IMR-90 (cell line): ENCODE data around the gene ACKR2. TPM values are rescaled to one million over a fixed set of nuclear protein-coding genes. Genes with fewer than 3 reads are reported as not detected.

Source experiments
- ATAC-seq: fragments of 200-7000 bp; cut with Tn5 transposase; 2 replicates; pipeline ENCODE4 v1.9.1; 2020; ENCODE audit warnings: low read depth, mild to moderate bottlenecking, moderate library complexity
- BruUV-seq: library from RNA; stranded (reverse); fragments of 400-500 nt; replicated peaks from 2 replicates; lab custom pipeline; 2021; lab: Mats Ljungman, UMichigan
- CTCF ChIA-PET: fragments of 300-600 bp; formaldehyde crosslinking; extraction: SDS; loops from one replicate; lab custom pipeline; 2021; ENCODE audit warnings: antibody characterized with exemption; lab: Yijun Ruan, JAX
- POLR2A ChIA-PET: fragments of 300-600 bp; sonication (Branson Sonifier 250); formaldehyde crosslinking; loops from one replicate; lab custom pipeline; 2022; ENCODE audit warnings: antibody characterized with exemption; ENCODE audit not compliant: unreplicated experiment; lab: Charles Lee
- DNase-seq: peaks from one replicate; pipeline ENCODE4 v3.0.0; 2013
- H2AFZ ChIP-seq: replicated peaks from 2 replicates; pipeline ENCODE3; 2013; ENCODE audit warnings: low read length, mild to moderate bottlenecking; ENCODE audit not compliant: poor library complexity
- H2AK5ac ChIP-seq: 2 replicates; pipeline ENCODE4 v1.6.1; 2013; ENCODE audit warnings: low read depth, low read length, inconsistent platforms
- H2AK9ac ChIP-seq: replicated peaks from 2 replicates; pipeline ENCODE3; 2013; ENCODE audit warnings: mild to moderate bottlenecking, low read depth, low read length, moderate library complexity; ENCODE audit not compliant: poor library complexity
- H2BK120ac ChIP-seq: 2 replicates; pipeline ENCODE4 v1.6.1; 2013; ENCODE audit warnings: low read depth, low read length, inconsistent platforms
- H2BK15ac ChIP-seq: 3 replicates; pipeline ENCODE4 v1.6.1; 2013; ENCODE audit warnings: low read depth, low read length, inconsistent platforms
- H2BK20ac ChIP-seq: 2 replicates; pipeline ENCODE4 v1.6.1; 2013; ENCODE audit warnings: low read depth, mild to moderate bottlenecking, inconsistent platforms, low read length, moderate library complexity
- H2BK5ac ChIP-seq: 2 replicates; pipeline ENCODE4 v1.6.1; 2013; ENCODE audit warnings: mild to moderate bottlenecking, low read depth, low read length, inconsistent platforms; ENCODE audit not compliant: poor library complexity, severe bottlenecking
- H3K14ac ChIP-seq: replicated peaks from 2 replicates; pipeline ENCODE4 v1.6.1; 2013; ENCODE audit warnings: low read depth, low read length, inconsistent platforms
- H3K18ac ChIP-seq: 2 replicates; pipeline ENCODE4 v1.6.1; 2013; ENCODE audit warnings: low read depth, low read length, control low read depth
- H3K23ac ChIP-seq: 2 replicates; pipeline ENCODE4 v1.6.1; 2013; ENCODE audit warnings: low read depth, low read length, inconsistent platforms
- H3K27ac ChIP-seq: 2 replicates; pipeline ENCODE4 v1.5.1; 2013; ENCODE audit warnings: mild to moderate bottlenecking, control low read depth, low read length; ENCODE audit not compliant: insufficient read depth
- H3K27me3 ChIP-seq: 2 replicates; pipeline ENCODE4 v1.6.1; 2013; ENCODE audit warnings: low read length; ENCODE audit not compliant: control insufficient read depth, insufficient read depth
- H3K36me3 ChIP-seq: 2 replicates; pipeline ENCODE4 v1.6.1; 2013; ENCODE audit warnings: low read length, mixed read lengths; ENCODE audit not compliant: control insufficient read depth, insufficient read depth
- H3K4ac ChIP-seq: 2 replicates; pipeline ENCODE4 v1.6.1; 2013; ENCODE audit warnings: low read depth, low read length, inconsistent platforms
- H3K4me1 ChIP-seq: 2 replicates; pipeline ENCODE4 v1.6.1; 2013; ENCODE audit warnings: low read length, mixed read lengths; ENCODE audit not compliant: control insufficient read depth, insufficient read depth
- H3K4me2 ChIP-seq: 2 replicates; pipeline ENCODE4 v1.6.1; 2013; ENCODE audit warnings: low read depth, mild to moderate bottlenecking, control low read depth, low read length, moderate library complexity
- H3K4me3 ChIP-seq: 2 replicates; pipeline ENCODE4 v1.5.1; 2013; ENCODE audit warnings: low read depth, mild to moderate bottlenecking, control low read depth, low read length, moderate library complexity; ENCODE audit not compliant: insufficient read depth
- H3K56ac ChIP-seq: 2 replicates; pipeline ENCODE4 v1.6.1; 2013; ENCODE audit warnings: low read length, inconsistent platforms; ENCODE audit not compliant: insufficient read depth; ENCODE audit errors: extremely low read depth
- H3K79me1 ChIP-seq, 2 experiments: 2 replicates each; pipeline ENCODE4 v1.6.1; 2013; ENCODE audit warnings: low read length in 2 of 2, inconsistent platforms in 1 of 2, low read depth in 1 of 2
- H3K9ac ChIP-seq: 2 replicates; pipeline ENCODE4 v1.6.1; 2013; ENCODE audit warnings: low read depth, low read length, control low read depth
- H3K9me1 ChIP-seq: 2 replicates; pipeline ENCODE4 v1.6.1; 2013; ENCODE audit warnings: low read length, inconsistent platforms; ENCODE audit not compliant: insufficient read depth
- H3K9me3 ChIP-seq: 2 replicates; pipeline ENCODE4 v1.6.1; 2013; ENCODE audit warnings: low read length; ENCODE audit not compliant: control insufficient read depth, insufficient read depth
- H4K20me1 ChIP-seq: 2 replicates; pipeline ENCODE4 v1.6.1; 2013; ENCODE audit warnings: low read length, inconsistent platforms; ENCODE audit not compliant: insufficient read depth
- H4K5ac ChIP-seq: 2 replicates; pipeline ENCODE4 v1.6.1; 2013; ENCODE audit warnings: mild to moderate bottlenecking, low read depth, low read length, control low read depth
- H4K8ac ChIP-seq, 2 experiments: 2 replicates each; pipeline ENCODE4 v1.6.1; 2013; ENCODE audit warnings: low read depth in 2 of 2, low read length in 2 of 2, control low read depth in 1 of 2, inconsistent platforms in 1 of 2
- H4K91ac ChIP-seq: 2 replicates; pipeline ENCODE4 v1.6.1; 2013; ENCODE audit warnings: low read depth, low read length, inconsistent platforms; ENCODE audit not compliant: insufficient read depth
- BHLHE40 ChIP-seq: fragments of 150-350 bp; IDR thresholded peaks from 2 replicates; pipeline ENCODE4 v1.6.1; 2016; ENCODE audit warnings: mild to moderate bottlenecking, low read depth, low read length
- CHD1 ChIP-seq: IDR thresholded peaks from 2 replicates; pipeline ENCODE4 v1.6.1; 2012; ENCODE audit warnings: low read depth, low read length, improper control_type of control experiment
- FOS ChIP-seq: fragments of 150-350 bp; IDR thresholded peaks from 2 replicates; pipeline ENCODE4 v1.6.1; 2016; ENCODE audit warnings: low read depth, low read length
- MAFK ChIP-seq: IDR thresholded peaks from 2 replicates; pipeline ENCODE4 v1.6.1; 2012; ENCODE audit warnings: low read depth, low read length, improper control_type of control experiment
- MXI1 ChIP-seq: IDR thresholded peaks from 2 replicates; pipeline ENCODE4 v1.6.1; 2012; ENCODE audit warnings: low read depth, mild to moderate bottlenecking, low read length, moderate library complexity, borderline replicate concordance
- SMC3 ChIP-seq: fragments of 150-350 bp; IDR thresholded peaks from 2 replicates; pipeline ENCODE4 v1.6.1; 2016; ENCODE audit warnings: low read depth, mild to moderate bottlenecking, antibody characterized with exemption, low read length, moderate library complexity
- USF2 ChIP-seq: fragments of 150-350 bp; IDR thresholded peaks from 2 replicates; pipeline ENCODE4 v1.6.1; 2017; ENCODE audit warnings: mild to moderate bottlenecking, antibody characterized with exemption, low read length, low read depth
- WGBS, 2 experiments: methylation state at CpG; one replicate each; pipeline versions ENCODE4 v1.1.5 to v1.1.7; 2013; ENCODE audit warnings: missing lambda C conversion rate in 2 of 2; ENCODE audit not compliant: insufficient read length in 1 of 2; ENCODE audit errors: extremely low coverage in 2 of 2; 5-methylcytosine and 5-hydroxymethylcytosine counted together
- dilution Hi-C: fragments of 300-500 bp; cut with HindIII; formaldehyde crosslinking; loops from one replicate; pipeline ENCODE4 v1.14.3; 2018; ENCODE audit warnings: low sequenced_read_pairs; ENCODE audit not compliant: unreplicated experiment
- in situ Hi-C: fragments of 300-500 bp; cut with MboI; formaldehyde crosslinking; loops from 3 replicates; pipeline ENCODE4 v1.14.3; 2019; ENCODE audit warnings: low sequenced_read_pairs, inconsistent platforms, mixed read lengths
- intact Hi-C: fragments of 100-400 bp; cut with micrococcal nuclease; formaldehyde crosslinking; loops from 2 replicates; pipeline ENCODE4 v1.10.0; 2022
- polyA plus RNA-seq, 3 experiments: library from polyadenylated mRNA; depleted of rRNA; stranded (reverse); fragments of >200 nt; gene quantifications; 2 replicates each; pipeline ENCODE4 v1.2.3, GENCODE V29; 2012; ENCODE audit warnings: low replicate concordance in 1 of 3
- total RNA-seq: library from RNA; depleted of rRNA; stranded (reverse); fragments of >200 nt; gene quantifications from 2 replicates; pipeline ENCODE4 v1.2.3, GENCODE V29; 2012

ACKR2 gene
- total and polyA plus RNA-seq, 2 of the 4 experiments (the other 2 are of a cell fraction) = 0.10 TPM; not detected in 1

- intact Hi-C loops = no loop called here
- no peak overlapping the region for H2AK5ac ChIP-seq
- no peaks in the 10 kb centered on the region for H3K79me1 ChIP-seq
- no peak overlapping the region for H3K9ac ChIP-seq
- no TSS peak for BruUV-seq
- H3K36me3 ChIP-seq = no peaks in the 10 kb centered on the region
- H3K56ac ChIP-seq = no peak overlapping the region
- H4K5ac ChIP-seq = no peak overlapping the region
- no peak overlapping the region for H4K91ac ChIP-seq
- no peak overlapping the region for H3K4ac ChIP-seq
- H3K14ac ChIP-seq = no peak overlapping the region
- H3K4me3 ChIP-seq = no peak overlapping the region
- 75% methylated on average over 2 of the region's 4 CpGs; no CpG with 5 or more reads in 1 of the 2 experiments for WGBS, 2 experiments
- H3K4me1 ChIP-seq = no peaks in the 10 kb centered on the region
- H4K20me1 ChIP-seq = no peaks in the 10 kb centered on the region
- ATAC-seq = no peak
- ChIA-PET CTCF (interaction anchor here (0.7 kb wide), 1 partner anchor 821 kb away, joined by 3 read pairs; no protein-coding TSS in a partner anchor), POLR2A (no interaction called here)
- H3K9me3 ChIP-seq = no peaks in the 10 kb centered on the region
- no peaks in the 10 kb centered on the region for H3K9me1 ChIP-seq
- no peak overlapping the region for H2BK120ac ChIP-seq
- peak overlapping the region; percentile 82 for H2AFZ ChIP-seq
- no peak overlapping the region for H2BK20ac ChIP-seq
- H4K8ac ChIP-seq = no peak overlapping the region
- peak overlapping the region; percentile 39; the same call in 1 of the 2 replicates for H3K4me2 ChIP-seq
- no peak overlapping the region for H2AK9ac ChIP-seq
- no peak overlapping the region for H3K18ac ChIP-seq
- H3K27ac ChIP-seq = no peak overlapping the region
- in situ Hi-C loops = no loop called here
- H3K27me3 ChIP-seq = peaks cover 13% of the 10 kb centered on the region
- no peak for DNase-seq
- H2BK5ac ChIP-seq = no peak overlapping the region
- no peak overlapping the region for H3K23ac ChIP-seq
- no peak for TF ChIP-seq USF2
- no peak for TF ChIP-seq SMC3
- no peak for TF ChIP-seq FOS
- TF ChIP-seq MAFK = no peak
- no peak for TF ChIP-seq CHD1
- TF ChIP-seq MXI1 = no peak
- no peak for TF ChIP-seq BHLHE40
- no peak overlapping the region; the same call in 2 of the 3 replicates for H2BK15ac ChIP-seq
- dilution Hi-C loops = no loop called here
Measured at GRCh38 chr3:42906848-42907183, 97.6 kb downstream of the ACKR2 start.
